ENCODE results near the gene TULP1.

Gene TULP1

GRCh38 chr6:35454391-35455110 lies 58.1 kb downstream of the TULP1 start:
- no peak for DNase-seq

- DNase-seq = no peak
Observed at GRCh38 chr6:35453236-35453635, 59.5 kb downstream of the TULP1 start.

DNA sequence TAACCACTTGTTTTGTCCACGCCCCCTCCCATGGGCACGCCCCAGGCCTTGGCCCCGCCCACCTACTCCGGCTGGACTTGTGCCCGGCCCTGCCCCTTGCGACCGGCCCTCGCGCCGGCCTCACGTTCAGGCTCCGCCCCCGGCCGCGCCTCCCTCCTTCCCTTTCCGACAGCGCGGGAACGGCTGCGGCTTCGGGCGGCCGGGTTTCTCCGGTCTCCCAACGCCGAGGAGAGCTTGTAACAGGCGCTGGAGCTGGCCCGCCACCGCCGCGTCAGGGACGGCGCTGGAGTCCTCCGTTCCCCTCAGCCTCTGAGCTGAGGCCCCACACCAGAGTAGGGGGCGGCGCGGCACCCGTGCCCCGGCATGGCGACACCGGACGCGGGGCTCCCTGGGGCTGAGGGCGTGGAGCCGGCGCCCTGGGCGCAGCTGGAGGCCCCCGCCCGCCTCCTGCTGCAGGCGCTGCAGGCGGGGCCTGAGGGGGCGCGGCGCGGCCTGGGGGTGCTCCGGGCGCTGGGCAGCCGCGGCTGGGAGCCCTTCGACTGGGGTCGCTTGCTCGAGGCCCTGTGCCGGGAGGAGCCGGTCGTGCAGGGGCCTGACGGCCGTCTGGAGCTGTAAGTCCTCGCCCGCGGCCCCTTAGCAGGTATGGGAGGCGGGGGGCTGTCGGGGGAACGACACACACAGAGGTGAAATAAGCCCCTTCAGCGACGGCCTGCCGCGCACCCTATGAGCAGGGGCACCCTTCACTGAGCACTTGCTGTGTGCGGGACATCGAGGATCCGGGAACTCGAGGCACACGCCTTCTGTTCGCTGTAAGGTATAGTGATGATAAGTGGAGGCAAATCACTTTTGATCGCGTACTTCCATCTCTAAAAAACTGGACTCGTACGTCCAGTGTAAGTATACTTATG lies 60.3 kb downstream of the TULP1 start, which contains the start of gene FANCE:
Gene FANCE (plus strand): TSS at position 156 of the 908 bp plus-strand sequence. CDS start 208 bp downstream, at position 364.
- peak; percentile 52 for DNase-seq

- DNase-seq = no peak
Observed at GRCh38 chr6:35451354-35452182, 61.1 kb downstream of the TULP1 start.

DNA sequence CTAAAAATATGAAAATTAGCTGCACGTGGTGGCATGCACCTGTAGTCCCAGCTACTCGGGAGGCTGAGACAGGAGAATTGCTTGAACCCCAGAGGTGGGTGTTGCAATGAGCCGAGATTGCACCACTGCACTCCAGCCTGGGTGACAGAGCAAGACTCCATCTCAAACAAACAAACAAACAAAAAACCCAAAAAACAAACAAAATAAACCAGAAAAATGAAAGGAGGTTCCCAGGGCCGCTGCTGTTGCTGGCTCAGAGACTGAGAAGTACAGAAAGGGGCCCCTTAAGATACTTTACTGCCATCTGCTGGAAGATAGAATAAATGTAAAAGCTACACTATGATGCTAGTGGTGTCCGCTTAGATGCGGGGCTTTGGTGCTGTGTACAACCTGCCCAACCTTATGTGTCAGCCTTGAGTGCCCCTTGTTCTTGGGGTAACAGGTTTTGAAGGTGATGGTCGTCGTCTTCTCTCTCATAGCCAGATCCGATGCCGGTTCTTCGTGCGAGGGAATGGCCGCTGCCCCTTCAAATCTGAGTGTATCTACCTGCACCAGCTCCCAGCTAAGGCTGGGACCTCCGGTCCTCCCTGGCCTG lies 63.3 kb downstream of the TULP1 start:
- DNase-seq = peak; percentile 81

GRCh38 chr6:35448191-35448590 lies 64.5 kb downstream of the TULP1 start:
- DNase-seq = peak; percentile 47

Data from NCI-H1694 (cell line).